H4 (cell line): ENCODE data around the gene MORC2. TPM values are rescaled to one million over a fixed set of nuclear protein-coding genes. Genes with fewer than 3 reads are reported as not detected.
A peak's percentile ranks its signal among the peaks of the same experiment; 100 is the strongest.

ENCODE experiments used
- DNase-seq: peaks from one replicate; pipeline ENCODE4 v3.0.0-alpha.2; 2015; ENCODE audit warnings: low spot score
- total RNA-seq: library from RNA; depleted of rRNA; stranded (reverse); fragments of >200 nt; shearing (Covaris generic); gene quantifications from 2 replicates; pipeline ENCODE4 v1.2.3, GENCODE V29; 2014

Gene MORC2
- total RNA-seq, 1 experiment from 2014 or later, result 10.8 TPM

DNA sequence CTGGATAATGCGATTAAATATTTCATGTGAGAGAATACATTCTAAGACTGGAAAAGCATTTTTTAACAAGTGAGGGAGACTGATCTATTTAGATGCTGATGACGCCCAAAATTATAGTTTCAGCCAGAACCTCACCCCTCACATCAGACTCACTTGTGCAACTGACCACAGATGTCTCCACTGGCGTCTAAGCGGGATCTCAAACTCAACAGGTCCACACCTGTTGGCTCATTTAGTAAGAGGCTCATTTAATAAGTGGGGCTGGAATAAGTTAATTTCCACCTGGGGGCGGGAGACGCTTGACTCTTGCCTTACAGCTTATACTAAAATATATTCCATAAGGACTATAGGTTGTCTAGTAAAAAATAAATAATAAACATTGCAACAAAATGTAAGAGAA, 47.5 kb downstream of the MORC2 start:
- no peak for DNase-seq

DNA sequence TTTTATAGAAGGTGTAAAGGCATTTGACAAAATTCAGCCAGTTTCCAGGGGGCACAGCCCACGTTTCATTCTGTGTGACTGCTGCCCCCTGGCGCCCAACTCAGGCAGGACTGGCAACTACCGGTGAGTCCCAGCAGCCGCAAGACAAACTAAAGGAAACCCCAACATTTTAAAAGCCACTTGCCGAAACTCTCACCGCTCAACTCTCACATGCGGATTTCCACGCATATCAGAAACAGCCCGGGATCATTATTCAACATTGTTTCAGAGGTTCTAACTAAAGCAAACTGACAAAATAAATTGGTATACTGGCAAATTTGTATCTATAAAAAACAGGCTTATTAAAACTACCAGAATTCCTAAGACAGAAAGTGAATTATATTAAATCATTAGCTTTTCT, 48.2 kb downstream of the MORC2 start:
- DNase-seq, result peak; percentile 21

DNA sequence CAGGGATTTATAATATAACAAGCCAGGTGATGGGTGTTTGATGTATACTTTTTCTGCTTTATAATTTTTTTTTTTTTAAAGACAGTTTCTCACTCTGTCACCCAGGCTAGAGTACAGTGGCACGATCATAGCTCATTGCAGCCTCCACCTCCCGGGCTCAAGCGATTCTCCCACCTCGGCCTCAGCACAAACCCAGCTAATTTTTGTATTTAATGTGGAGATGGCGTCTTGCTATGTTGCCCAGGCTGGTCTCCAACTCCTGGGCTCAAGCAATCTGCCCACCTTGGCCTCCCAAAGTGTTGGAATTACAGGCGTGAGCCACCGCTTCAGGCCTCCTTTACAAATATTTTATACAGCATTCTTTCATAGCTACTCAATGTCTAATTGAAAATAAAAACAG, 48.6 kb downstream of the MORC2 start:
- DNase-seq, result no peak

DNA sequence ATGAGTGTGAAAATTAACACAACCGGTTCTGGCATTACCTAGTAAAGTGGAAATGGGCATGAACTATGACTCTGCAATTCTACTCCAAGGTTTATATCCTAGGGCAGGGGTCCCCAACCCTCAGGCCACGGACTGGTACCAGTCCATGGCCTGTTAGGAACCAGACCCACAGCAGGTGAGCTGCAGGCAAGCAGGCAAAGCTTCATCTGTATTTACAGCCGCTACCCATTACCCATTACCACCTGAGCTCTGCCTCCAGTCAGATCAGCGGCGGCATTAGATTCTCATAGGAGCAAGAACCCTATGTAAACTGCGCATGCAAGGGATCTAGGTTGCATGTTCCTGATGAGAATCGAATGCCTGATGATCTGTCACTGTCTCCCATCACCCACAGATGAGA, 49.8 kb downstream of the MORC2 start:
- no peak for DNase-seq

DNA sequence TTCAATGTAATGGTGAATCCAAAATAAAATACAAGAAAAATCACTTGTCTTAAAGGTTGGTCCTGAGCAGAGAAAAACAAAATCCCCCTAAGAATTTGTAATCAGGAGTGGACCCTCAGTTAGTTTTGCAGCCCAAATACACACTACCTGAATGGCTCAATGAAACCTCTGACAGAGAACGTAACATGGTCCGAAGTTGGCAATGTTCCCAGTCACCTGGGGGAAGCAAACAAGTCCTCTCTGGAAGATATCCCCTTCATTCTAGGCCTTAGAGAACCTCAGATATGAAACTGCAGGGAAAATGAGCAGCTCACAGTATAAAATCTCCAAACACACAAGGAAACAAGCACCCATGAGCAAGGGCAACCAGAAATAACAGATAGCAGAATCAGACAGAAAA, 58.2 kb downstream of the MORC2 start:
- DNase-seq, result no peak

DNA sequence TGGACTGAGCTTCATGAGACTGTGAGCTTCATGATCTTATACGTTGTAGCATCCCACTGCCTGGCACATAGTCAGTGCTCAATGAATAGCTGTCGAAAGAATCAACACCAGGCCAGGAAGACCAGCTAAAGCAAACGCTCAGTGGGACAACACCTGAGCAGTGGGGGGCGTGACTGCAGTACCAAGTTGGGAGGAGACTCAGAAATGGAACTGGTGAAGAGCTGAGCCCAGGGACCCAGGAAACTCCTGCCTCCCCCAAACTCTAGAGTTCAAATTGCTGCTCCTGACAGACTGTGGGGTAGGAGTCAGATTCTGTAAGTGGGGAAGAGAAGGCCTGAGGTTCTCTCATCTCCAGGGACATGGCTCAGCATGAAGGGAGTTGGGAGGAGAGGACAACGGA, 59.3 kb downstream of the MORC2 start:
- DNase-seq, result no peak

DNA sequence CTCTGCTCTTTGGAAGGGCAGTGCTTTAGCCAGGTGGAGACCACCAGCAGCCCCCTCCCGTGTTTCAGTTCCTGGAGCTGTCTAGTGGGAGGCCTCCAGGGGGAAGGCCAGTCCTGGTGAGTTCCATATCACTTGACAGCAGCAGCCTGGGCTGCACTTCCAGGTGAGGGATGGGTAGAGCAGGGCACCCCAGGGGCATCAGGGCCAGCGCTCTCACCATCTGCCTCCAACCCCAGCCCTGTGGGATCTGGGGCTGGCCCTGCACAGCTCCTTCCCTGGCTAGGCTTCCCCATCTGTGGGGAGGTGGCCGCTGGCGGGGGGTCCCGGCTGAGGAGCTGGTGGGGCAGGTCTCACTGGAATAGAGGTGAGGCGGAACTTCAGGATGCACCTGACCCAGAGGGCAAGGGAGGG, 60.5 kb downstream of the MORC2 start:
- no peak for DNase-seq

DNA sequence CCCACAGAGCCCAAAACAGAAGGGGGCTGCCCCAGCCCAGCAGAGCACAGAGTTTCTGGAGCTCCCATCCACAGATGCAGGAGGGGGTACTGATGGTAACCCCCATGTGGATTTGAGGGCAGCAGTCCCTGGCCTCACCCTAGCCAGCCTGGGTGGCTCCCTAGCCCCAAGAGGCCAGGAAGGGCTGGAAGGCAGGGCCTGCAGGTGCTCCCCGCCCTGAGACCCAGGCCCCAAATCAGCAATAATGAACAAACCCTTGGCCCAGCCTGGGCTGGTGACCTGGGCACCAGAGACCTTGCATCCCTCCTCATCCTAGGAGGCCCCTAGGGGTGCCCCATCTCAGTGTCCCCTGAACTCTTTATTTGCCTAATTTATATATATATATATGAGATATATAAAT, 61.6 kb downstream of the MORC2 start:
- no peak for DNase-seq

DNA sequence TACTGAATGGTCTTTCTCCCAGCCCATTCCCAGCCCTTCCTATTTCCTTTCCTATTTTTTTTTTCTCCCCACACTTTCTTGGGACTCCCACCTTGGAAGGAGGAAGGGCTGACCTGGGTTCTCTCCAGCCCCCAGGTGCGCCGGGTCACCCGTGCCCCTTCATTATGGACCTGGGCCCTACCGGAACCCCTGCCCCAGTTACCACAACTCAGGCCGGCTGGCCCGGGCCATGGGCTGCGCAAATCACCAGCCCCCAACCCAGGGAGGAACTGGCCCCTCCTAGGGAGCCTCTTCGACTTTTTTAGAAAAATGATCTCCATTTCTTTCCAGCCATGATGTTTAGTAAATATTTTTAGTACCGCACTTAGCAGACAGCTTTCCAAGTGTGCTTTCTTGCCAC, 62.2 kb downstream of the MORC2 start:
- no peak for DNase-seq

DNA sequence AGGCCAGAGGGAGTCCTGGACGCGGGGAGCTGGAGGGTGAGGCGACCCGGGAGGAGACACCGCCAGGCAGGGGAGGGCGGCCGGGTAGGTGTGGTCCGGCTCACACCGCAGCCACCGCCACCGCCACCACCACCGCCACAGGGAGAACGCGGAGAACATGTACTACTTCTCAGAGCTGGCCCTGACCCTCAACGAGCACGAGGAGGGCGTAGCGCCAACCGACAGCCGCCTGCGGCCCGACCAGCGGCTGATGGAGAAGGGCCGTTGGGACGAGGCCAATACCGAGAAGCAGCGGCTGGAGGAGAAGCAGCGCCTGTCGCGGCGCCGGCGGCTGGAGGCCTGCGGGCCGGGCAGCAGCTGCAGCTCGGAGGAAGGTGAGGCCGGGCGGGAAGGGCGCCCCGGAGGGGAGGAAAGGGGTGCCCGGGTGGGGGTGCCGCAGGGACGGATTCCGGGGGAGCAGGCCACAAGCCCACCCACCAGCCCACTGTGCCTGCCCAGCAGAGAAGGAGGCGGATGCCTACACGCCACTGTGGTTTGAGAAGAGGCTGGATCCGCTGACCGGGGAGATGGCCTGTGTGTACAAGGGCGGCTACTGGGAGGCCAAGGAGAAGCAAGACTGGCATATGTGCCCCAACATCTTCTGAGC, 62.8 kb downstream of the MORC2 start:
- DNase-seq, result no peak

DNA sequence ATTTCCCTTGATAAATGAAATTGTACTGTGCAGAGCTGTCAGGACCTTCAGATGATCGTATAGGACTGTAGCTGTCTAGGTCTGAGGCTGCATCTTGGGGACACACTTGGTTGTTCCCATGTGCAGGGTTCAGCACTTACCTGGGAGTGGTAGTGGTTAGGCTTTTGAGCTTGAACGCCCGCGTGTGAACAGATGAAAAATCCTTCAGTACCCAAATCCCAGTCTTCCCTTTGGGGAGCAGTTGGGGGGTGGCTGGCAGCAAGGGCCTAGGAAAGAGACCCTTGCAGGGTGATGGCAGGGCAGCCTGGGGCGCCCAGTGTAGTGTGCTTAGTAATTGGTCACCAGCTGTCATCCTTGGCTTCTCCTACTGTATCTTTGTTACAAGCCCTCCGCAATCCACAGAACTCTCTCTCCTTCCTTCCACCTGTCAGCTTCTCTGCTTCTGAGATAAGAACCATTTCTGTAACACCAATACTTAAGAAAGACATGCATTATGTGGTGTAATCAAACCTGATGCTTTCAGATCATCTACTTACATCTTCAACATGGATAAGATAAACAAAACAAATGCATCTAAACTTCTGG, 64.6 kb downstream of the MORC2 start:
- DNase-seq, result no peak

DNA sequence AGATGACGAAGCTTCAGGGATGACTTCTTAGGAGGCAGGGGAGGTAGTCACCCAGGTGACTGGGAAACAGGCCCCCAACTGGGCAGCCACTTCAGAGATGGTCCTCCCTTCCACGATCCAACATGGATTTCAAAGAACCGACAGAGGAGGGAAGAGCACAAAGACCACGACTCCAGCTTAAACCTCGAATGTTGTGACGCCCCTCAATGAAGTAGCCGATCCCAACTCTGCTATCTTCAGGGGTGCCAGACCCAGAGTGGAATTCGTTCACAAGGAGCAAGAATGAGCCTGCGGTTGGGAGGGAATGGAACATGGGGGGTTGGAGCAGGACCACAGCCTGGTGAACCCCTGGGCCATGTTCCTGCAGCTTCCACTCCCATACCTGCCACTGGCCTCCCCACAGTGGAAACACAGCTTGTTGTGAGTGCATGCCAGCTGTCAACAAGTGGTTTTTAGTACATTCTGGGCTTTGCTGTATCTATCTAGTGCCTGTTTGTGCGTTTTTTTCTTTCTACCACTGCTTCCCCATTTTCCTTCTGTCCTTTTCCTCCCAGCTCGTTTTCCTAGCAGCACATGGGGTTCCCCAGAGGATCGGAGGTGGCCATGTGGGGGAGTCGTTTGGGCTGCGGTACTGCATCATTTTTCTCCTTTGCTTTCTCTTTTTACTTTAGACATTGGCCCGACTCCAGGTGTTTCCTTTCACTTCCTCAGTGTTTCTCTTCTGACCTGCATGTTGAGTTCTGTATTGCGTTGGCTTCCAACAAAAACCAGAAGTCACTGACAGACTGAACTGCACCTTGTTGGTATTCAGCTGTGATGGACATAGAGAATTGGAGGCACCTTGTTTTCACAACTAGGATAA, 65.8 kb downstream of the MORC2 start:
- DNase-seq, result no peak

DNA sequence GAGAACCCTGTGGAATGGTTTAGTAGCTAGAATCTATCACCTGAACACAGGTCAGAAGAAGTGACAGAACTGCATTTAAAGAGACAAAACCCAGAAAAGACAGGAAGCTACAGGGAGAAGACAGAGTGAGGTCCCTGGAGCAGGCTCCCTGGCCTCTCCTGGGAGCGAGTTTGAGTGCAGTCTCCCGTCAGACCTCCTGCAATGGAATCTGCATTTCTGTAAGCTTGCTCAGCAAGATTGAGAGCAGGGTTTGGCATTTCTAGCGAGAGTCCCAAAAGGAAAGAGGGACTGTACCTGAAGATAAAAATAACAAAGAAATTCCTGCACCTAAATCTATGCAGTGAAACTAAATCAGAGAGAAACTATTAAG, 74.2 kb downstream of the MORC2 start:
- DNase-seq, result no peak

DNA sequence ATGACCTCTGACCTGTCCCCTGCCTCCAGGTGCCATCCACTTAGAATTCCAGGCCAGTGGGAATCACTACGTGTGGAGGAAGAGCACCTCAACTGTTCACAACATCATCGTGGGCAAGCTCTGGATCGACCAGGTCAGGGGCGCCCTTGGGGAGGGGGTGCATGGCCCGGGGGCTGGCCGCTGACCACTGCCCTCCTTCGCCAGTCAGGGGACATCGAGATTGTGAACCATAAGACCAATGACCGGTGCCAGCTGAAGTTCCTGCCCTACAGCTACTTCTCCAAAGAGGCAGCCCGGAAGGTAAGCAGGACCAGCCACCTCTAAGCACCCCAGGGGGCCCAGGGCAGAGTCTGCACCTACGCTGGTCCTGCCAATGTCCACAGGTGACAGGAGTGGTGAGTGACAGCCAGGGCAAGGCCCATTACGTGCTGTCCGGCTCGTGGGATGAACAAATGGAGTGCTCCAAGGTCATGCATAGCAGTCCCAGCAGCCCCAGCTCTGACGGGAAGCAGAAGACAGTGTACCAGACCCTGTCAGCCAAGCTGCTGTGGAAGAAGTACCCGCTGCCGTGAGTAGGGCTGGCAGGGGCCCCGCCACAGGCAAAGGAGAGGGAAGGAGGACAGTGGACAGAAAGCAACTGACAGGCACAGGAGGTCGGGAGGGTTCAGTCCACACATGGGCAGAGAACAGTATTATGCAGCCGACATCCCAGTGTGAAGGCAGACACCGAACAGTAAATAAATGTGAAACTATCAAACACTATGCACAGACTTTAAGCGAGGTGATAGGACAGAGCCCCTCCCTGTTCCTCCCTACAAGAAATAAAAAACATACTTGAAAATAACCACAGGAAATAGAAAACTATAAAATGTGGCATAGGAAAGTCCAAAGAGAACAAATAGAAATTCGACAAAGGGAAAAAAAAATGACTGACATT, 74.9 kb downstream of the MORC2 start:
- no peak for DNase-seq

DNA sequence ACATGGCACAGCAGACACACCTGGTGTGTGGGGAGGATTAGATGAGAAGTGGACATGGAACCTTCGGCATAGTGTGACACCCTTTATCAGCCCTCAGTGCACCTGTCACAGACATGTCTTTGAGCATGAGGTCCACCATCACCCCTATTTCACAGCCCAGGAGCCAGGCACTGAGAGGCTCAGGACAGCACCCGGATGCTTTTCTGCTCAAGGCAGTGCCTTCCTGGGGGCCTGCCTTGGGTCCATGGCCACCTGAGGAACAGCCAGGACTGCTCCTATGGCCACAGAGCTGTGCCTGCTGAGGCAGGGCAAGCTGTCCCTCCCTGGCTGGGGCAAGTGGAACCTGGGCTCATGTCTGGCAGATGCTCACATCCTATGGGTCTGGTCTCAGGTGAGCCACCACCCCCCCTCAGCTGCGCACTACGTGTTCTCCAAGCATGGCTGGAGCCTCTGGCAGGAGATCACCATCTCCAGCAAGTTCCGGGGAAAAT, 75.8 kb downstream of the MORC2 start:
- no peak for DNase-seq

DNA sequence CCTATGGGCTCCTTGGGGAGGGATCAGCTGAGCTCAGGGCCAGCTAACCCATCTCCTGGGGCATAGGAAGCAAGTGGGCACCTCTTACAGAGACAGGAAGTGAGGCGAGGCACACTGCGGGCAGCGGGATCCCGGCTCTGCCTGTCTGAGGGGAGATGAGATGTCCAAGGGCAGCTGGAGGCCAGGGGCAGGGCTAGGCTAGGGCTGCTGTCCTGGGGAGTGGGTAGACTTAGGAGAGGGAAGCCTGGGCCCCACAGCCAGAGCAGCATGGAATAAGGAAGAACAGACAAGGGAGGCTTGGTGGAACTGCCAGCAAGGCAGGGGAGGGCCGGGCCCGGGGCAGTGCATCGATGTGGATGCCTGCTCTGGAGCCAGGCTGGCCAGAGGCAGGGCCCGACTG, 76.3 kb downstream of the MORC2 start:
- DNase-seq, result no peak

DNA sequence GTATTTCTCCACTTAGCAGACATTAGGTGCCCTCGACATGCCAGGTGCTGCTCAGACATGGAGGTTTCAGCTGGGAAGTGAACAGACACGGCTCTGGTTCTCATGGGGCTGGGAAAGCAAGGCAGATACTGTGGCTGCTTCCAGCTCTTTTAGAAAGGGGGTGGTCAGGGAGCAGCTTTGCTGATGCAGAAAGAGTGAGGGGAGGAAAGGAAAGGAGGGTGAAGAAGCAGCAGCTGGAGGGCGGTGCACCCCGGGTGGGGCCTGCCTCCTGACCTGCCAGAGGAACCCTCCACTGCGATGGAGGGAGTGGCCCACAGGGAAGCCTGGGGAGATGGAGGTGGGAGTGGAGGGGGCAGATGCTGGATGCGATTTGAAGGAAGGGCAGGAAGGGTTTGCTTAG, 76.8 kb downstream of the MORC2 start:
- DNase-seq, result no peak

DNA sequence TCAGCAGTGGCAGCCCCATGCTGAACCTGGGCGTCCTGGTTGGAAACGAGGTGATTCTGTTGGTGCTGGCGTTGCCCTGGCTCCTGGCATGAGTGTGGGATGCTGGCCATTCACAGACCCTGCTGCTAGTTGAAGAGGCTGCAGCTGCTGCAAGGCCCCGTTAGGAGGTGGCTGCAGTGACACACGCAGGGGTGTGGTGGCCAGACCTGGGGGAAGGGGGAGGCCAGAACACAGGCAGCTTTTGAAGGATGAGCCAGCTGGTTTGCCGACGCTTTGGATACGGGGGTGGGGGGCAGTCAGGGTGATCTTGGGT, 77.2 kb downstream of the MORC2 start:
- DNase-seq, result no peak

DNA sequence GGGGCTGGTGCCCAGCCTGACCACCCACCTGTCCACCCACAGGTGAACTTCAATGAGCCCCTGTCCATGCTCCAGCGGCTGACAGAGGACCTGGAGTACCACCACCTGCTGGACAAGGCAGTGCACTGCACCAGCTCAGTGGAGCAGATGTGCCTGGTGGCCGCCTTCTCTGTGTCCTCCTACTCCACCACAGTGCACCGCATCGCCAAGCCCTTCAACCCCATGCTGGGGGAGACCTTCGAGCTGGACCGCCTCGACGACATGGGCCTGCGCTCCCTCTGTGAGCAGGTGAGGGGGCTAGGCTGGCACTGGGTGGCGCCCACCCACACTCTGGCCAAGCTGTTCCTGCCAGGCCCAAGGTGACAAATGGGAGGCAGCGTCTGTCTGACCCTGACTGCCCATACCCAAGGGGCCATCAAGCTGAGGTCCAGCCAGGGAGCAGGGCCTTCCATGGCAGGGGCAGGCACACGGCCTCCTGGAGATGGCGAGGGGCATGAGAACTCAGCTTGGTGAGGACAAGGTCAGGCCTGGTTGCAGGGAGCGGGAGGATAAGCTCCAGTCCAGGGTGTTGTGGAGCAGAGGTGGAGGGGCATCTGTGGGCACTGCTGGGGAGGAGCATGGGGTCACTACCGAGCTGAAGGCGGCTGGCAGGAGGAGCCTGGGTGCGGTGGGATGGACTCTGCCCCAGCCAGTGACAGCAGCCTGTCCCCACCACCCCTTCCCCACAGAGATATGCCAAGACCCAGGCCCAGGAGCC, 77.7 kb downstream of the MORC2 start:
- DNase-seq, result peak; percentile 13

DNA sequence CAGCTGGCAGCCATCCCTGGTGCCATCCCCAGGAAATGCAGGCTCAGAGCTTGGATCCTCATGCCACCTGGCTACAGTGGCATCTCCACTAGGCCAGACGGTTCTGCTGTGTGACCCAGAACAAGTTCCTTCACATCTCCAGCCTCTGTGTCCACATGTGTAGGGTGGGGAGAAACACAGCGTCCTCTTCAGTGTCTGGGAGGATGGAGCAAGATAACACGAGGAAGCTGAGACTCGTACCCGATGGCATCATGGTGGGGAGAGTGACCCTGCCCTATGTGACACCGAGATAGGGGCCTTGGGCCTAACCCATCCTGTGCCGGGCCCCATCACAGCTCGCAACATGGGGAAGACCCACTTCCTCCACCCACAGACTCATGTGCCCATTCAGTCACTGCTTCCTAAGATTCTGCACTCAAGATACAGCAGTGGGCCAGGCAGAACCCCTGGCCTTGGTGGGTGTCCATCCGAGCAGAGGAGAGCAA, 78.5 kb downstream of the MORC2 start:
- no peak for DNase-seq
